HG02973 (cell line): Measurements from ENCODE around the gene TLK1.

ENCODE experiments used
- ATAC-seq: cut with Tn5 transposase; IDR thresholded peaks from one replicate; pipeline ENCODE4 v1.9.1; 2021; ENCODE audit warnings: moderate library complexity; ENCODE audit not compliant: unreplicated experiment

TLK1 gene

DNA sequence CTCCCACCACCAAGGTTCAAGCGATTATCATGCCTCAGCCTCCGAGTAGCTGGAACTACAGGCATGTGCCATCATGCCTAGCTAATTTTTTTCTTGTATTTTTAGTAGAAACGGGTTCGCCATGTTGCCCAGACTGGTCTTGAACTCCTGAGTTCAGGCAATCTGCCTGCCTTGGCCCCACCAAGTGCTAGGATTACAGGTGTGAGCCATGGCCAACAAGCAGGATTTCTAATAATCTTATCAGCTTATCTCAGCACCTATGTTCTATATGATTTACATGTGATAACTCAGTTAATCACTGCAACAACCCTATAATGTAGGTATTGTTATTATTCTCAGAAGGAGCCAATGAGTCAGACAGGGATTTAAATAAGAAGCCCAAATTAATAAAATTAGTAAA, 151.3 kb downstream of the TLK1 start:
- ATAC-seq, result no peak

DNA sequence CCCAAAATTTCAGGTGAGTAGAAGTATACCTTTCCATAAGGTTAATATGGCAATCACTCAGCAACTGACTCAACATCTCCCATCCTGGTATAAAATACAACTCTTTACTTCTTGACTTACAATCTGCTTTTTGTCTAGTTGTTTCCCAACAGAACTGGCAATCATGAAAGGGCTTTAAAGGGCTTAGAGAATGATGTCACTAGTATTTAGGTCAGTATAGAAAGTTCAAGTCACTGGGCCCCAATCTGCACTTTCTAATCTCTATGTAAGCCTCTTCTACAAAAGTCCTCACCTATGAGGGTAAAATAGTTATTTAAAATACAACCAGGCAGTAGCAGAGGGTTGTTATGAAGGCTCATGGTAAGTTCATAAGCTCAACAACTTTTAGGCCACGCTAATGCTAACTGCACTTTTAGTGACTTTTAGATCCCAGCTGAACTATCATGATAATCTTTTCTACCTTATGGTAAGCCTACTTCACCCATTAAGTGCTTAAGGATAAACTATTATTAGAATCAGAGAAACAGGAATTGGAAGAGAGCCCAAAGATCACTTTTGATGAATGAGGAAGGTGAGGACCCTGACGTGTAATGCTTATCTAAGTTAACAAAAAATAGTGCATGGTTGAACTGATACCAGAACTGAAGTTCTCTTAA, 152.0 kb downstream of the TLK1 start:
- no peak for ATAC-seq

DNA sequence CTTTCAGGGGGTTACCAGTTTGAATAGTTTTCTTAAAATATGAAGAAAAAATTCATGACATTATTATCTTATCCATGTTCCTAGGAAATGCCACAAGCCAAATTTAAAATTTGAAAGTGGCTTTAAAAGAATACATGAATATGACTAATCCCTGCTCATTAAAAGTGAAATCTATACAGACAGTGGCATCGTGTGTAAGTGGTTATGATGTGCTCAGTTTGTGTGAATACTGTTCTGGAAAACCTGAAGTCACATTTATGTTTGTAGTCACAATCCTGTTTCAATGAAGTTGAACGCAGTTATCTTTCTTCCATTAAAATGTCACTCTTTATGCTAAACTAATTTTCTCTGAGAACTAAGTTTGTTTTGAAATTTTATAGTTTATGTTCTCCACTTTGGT, 155.9 kb downstream of the TLK1 start:
- ATAC-seq, result no peak

DNA sequence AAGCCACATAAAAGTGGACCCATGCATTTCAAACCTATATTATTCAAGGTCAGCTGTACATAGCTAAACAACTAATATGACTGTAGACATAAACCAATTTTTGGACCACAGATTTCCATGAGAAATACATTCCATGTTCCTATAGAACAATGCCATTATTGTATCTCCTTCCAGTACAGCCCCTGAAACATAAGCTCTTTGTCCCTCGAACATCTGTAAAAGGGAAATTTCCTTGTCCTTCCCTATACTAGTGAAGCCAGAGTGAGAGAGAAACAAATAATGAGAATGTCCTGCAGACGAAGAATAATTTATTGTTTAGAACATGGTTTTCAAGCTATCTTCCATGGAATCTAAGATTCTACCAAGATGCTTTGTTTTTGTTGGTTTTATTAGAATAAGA, 156.3 kb downstream of the TLK1 start:
- ATAC-seq, result no peak

DNA sequence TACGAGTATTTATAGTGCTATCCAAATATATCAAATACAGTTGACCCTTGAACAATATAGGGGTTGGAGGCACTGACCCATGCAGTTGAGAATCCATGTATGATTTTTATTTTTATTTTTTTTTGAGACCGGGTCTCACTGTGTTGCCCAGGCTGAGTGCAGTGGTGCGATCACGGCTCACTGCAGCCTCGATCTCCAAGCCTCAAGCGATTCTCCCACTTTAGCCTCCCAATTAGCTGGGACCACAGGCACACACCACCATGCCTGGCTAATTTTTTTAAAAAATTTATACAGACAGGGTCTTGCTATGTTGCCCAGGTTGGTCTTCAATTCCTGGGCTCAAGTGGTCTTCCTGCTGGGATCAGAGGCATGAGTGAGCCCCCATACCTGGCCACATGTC, 161.0 kb downstream of the TLK1 start:
- no peak for ATAC-seq

DNA sequence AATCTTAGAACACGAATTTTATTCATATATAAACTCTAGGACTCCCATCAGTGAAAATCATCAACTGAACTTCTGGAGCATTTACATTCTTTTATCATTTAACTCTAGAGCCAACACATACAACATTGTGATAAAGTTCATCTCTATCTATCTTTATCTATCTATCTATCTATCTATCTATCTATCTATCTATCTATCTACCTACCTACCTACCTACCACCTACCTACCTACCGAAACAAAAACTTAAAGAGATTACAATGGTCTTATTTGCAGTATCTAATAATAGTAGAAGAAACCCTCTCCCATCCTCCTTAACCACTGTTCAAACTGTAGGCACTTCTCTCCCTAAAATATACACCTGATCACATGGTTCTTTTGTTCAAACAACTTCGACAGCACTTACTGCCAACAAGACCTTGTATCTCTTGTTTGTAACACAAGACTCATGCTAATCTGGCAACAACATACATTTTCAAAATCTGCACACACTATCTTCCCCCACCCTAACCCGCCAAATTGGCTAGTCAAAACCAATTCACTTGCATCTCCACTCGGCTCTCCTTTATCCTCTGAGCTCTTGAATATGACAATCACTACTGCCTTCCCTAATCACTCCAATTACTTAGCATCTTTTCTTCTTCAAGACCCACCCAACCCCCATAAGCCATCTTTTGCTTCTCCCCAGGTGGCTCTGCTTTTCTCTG, 162.6 kb downstream of the TLK1 start:
- ATAC-seq, result no peak

DNA sequence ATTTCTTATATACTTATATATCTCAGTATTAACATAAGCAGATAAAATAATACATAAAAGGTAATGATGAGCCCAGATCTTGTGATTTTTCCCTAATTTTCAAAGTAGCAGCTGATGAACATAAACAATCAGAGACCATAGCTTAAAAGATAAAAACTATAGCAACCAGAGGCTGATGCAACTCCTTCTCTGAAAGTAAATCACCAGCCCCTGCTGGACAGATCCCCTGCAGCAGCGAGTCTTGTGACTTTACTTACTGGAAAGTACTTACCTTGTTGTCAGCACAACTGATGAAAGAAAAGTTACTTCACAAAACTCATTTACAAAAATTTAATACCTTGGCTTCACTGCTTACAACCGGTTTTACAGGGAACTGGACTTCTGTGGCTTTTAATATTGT, 164.4 kb downstream of the TLK1 start:
- ATAC-seq, result no peak

DNA sequence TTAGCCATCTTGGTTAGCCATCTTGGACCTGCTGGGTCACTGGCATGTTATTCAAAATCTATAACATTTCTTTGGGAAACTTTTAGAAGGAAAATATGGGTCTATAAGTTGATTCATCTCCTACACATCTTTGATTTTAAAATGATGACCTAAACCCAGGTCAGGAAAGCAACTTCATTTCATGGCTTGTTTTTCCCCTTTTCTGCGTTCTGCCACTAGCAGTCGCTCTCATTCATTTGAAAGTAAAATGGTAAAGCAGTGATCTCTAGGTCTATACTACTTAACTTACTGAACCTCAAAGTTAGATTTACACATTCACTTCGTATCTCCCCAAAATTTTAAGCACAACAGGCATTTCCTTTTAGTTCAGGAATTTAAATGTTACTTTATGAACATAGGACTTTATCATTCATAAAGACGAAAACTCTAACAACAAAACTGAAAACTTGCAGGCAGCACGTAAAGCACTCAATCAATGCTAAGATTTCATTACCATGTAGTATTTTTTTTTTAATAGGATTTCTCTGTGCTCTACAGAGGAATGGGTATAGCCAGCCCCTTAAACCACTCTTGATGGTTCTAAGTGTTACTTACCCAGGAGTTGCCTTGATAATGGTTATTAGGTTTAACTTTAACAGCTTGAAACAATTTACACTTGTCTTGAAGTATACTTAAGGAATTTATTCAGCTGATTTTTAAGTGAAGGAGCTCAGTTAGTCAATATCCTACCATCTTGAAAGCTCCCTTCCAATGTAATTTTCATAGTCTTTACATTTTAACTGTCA, 169.1 kb downstream of the TLK1 start:
- no peak for ATAC-seq

DNA sequence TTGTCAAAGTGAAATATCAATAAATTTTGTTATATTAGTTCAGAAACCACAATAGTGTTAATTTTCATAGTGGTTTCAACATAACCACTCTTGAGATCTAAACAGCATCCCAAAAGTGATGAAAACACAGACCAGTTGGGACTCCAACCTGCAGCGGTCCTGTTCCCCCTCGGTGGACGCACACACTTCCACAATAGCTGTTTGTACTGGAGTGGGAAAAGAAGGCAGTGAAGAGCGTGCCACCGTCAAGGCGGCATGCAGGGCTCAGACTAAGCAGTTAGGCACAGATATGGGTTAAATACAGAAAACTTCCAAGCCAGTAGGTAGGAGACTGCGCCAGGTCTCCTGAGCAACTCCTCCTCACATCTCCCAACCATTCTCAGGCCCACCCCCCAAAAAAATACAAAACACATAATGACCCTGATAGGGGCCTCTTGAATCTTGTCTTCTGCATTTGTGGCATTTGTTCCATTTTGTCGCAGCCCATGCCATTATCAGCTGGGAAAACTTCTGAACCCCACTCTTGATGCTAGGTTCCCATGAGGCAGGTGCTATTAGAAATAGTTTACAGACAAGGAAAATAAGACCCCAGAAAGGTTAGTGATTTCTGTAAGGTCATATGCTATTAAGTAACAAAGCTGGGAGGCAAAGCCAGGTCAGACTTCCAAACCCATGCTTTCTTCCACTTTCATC, 174.0 kb downstream of the TLK1 start:
- no peak for ATAC-seq

DNA sequence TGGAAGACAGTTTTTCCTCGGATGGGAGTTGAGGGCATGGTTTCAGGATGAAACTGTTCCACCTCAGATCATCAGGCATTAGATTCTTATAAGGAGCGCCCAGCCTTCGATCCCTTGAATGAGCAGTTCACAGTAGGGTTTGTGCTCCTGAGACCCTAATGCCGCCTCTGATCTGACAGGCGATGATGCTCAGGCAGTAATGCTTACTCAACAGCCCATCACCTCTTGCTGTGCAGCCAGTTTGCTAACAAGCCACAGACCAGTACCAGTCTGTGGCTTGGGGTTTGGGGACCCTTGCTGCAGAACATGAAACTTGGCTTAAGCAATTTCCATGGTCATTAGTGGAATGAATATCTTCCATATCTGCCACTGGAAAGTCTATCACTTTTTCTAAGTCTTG, 175.3 kb downstream of the TLK1 start:
- no peak for ATAC-seq

DNA sequence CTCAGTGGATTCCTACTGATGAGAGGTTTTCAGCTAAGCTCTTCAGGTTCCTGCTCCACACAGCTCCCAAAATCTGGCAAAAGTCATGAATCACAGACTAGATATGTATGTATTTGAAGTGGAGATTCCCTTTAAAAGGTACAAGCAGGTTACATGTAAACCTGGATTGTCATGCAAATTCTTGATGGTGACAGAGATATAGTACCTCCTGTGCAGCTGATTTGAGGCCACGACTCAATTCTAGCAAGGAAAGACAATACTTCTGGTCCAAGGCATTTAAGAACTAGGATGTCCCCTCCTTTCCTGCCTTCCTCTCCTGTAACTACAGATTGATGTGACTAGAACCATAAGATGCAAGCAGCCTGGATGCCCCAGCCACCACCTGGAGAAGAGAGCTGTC, 176.6 kb downstream of the TLK1 start:
- ATAC-seq, result no peak

DNA sequence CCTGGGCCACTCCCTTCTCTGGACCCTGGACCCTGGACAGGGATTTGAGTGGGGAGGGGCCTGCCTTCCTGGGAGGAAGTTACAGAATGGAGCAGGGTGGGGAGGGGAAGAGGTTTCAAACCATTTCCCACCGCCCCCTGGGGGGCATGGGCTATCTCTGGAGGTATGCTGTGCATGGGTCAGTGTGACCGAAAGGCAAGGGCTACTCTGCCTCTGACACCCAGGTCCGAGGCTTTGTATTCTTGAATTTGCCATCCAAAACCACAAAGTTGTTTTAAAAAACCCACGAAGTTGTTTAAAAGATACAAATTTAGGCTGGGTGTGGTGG, 184.8 kb downstream of the TLK1 start:
- ATAC-seq, result no peak

DNA sequence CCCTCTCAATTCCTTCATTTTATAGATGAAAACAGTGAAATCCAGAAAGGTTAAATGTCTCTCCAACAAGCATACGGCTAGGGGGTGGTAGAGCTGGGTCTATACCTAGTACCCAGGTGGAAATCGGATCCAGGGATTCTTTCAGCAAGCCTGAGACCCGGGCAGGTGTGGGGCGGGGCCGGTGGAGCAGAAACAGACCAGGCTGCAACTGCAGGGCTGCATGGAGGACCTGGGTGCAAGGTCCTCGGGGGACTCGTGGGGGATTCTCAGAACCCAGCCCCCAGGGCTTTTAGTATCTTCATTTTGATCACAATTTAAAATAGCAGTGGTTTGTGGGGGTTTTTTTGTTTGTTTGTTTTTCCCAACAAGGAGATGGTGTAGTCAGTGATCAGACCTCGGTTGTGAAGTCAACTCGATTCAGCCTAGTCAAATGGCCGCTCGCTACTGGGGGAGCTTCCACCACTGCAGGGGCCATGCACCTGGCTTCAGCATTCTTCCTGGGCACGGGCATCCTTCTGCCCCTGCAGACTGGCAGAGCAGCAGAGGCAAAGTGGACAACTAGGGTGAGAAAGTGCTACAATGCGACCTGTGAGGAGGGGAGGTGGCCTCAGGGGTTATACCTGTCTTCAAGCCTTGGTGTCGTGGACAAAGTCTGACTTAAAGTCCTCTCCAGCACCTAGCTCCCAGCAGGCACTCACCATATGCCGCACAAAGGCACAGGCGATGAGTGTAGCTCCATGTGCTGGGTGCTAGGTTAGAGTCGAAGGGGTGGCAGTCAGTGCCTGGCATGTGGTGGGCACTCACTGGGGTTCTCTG, 185.4 kb downstream of the TLK1 start:
- no peak for ATAC-seq

DNA sequence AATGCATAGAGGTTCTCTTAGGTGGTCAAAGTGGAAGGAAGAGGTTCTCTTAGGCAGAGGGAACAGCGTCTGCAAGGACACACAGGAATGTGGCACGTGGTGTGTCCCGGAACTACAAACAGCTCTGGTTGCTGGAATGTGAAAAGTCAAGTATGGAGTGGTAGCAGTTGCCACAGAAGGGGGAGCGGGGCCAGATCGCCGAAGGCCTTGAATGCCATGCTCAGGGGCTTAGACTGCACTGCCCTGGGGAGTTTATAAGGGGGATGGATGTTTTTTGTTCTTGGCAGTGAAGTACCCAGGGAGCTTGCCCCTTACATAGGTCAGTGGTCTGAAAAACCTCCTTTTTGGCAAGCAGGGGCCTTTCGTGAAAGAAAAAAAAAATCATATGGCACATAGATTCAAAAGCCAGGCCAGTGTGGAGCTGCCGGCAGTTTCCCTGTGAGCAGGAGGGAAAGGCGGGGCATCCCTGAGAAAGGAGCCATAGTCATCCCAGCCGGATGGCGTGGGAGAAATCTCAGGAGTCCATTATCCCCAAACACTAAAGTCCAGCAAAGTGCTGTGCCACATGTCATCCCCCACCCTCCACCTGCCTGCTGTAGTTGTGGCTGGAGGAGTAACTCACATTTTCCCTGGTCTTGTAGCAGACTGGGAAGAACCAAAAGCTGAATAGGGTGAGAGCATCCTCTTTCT, 186.2 kb downstream of the TLK1 start:
- ATAC-seq, result no peak

DNA sequence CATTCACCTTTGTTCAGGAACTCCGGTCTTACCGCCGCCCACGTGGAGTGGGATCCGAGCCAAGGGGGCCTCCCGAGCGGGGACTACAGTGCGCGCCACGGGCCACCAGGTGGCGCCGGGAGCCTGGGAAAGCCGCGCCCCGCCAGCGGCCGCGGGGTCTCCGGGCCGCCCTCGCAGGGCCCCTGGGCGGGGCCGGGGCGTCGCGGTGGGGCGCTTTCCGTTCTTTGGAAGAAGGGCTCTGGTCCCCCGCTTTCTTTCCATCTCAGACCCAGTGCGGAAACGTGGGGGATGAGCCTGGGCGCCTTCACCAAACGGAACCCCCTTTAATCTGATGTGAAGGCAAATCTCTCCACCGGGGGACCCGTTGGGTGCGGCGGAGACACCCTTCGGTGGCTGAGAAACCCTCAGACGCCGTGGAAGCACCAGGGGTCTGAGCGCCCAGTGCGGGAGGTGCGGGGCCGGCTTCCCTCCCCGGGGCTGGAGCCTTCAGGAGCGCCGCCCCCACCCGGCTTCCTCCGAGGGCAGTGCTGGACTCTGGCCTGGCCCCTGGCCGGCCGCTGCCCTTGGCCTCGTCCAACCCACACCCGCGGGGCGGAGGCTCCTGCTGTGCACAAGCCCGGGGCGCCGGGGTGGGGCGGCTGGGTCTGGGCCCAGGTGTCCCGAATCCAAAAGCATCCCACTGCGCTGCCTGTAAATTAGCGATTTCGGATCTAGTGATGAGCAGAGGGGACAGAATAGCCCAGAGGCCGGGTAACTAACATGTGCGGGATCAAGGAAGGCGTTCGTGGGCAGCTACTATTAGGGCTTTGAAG, 187.0 kb downstream of the TLK1 start:
- peak; percentile 90 for ATAC-seq

DNA sequence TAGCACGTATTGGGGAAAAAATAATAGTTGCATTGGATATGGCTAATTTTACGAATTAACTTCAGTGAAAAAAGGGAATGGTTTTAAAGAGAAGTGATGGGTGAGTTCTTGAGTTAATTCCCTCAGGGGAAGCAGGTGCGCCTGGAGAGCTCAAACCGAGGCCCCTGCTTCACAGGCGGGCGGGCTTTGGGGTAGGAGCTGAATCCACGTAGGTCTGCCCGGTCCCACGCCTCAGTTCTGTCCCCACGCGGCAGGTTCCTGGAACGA, 187.5 kb downstream of the TLK1 start:
- no peak for ATAC-seq

DNA sequence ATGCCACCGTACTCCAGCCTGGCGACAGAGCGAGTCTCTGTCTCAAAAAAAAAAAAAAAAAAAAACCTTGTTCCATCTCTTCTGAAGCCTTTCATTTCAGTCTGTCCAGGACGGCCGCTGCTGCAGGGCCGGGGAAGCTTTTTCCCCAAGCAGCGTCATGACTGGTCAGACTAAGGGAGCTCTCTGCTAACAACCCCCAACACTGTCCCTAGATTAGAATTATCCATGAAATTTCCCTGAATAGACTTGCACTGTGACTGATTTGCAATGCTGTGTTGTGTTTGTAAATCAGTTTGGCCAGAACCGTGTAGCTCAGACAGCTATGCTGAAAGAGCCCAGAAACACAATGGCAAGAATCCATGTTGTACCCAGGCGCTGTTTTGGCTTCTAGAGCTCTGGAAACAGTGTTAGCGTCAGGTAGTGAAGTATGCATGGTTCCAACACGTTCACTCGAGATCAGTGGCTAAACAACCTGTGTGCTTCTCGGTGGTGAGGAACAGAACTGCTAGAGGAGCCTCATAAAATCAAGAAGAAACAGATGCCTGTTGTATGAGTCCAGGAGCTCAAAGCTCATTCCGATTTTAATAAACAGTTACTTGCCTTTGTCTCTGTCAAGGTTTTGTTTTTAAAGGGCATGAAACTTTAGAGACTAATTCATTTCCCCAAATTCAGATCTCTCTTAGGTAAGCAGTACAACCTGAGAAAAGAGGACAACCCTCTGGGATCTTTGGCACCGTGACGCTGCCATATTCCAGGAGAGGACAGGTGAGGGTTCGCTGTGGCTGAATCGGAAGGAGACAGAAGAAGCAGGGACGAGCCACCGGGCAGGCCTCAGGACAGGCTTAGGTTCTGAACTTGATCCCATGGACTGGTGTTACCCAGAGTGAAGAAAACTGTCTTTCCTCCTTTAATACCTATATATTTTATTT, 188.1 kb downstream of the TLK1 start:
- ATAC-seq, result no peak

DNA sequence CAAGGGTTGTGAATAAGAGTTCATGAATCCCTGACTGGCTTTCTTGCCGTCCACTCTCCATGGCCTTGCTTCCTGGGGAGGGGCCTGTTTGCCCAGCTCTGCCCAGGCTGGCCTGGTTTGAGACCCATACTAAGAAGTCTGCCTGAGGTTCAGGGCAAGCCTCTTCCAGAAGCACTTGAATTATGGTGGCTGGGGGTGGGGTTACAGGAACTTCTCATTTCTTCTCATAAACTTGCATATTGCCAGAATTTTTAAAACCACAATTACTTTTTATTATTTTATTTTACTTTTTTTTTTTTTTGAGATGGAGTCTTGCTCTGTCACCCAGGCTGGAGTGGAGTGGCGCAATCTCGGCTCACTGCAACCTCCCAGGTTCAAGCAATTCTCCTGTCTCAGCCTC, 189.6 kb downstream of the TLK1 start:
- ATAC-seq, result no peak
